NCI-H82 treated with DMSO at 0.1 percent for 48 hours (cell line): ENCODE results near the gene RFX2.
"Not testable (repeated sequence)": the region's sequence is repeated elsewhere in the genome, so short reads cannot be mapped to it uniquely, and the experiment has no call there.

Experiments
- DNase-seq: peaks from one replicate; lab custom pipeline; 2025; ENCODE audit not compliant: unreplicated experiment; lab: John Stamatoyannopoulos, UW

Gene RFX2

DNA sequence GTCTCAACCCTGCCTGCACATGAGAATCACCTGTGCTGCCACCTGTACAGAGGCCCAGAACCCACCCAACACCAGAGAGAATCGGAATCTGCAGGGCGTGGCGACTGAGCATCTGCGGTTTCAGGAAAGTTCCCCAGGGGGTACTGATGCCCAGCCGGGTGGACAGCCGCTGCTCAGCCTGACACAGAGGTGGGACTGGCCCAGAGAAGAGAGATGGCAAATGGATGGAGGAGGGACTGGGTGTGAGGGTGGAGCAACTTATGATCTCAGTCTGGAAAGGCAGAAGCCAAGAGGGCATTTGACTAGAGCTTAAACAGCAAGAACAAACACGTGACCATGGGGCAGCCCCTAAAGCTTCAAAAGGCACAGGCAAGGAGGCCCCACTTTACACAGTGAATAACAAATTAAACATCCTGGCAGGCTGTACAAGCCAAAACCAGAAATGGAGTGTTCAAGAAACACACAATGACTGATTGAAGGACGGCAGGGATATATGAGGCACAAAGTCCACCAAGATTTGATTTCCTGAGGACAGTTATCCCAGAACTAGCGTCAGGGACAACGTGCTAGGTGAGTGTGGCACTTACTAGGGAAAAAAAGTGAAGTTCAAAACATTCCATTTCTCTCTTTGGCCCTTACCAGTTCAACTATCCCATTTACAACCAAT lies 135.4 kb downstream of the RFX2 start:
- no peak for DNase-seq

DNA sequence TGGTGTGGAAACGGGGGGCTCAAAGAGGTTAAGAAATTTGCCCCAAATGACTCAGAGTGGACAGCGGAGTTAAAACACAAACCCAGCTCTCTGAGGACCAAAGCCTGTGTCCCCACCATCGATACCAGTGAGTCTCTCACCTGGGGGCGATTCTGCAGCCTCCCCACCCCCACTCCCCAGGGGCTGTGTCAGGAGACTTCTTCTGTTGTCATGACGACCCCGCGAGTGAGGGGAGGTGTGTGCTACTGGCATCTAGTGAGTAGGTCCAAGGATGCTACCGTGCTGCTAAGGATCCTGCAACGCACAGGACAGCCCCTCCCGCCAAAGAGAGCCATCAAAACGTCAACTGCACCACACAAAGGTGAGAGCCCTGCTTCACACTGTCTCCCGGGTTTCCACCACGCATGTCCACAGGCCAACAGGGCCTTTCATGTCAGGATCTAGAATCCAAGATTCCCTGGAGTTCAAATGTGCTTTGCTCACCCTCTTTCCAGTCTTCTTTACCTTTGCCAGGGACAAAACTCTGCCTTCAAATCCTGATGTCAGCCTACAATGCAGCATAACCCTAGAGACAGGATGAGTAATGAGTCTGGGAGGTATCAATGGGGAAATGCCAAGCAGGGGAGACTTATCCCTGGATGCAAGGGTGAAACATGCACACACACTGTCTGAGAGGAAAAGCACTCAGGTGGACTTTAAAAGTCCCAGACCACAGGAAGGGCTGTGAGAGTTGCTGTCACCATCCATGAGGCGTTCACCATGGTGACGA lies 136.2 kb downstream of the RFX2 start:
- DNase-seq, result no peak

DNA sequence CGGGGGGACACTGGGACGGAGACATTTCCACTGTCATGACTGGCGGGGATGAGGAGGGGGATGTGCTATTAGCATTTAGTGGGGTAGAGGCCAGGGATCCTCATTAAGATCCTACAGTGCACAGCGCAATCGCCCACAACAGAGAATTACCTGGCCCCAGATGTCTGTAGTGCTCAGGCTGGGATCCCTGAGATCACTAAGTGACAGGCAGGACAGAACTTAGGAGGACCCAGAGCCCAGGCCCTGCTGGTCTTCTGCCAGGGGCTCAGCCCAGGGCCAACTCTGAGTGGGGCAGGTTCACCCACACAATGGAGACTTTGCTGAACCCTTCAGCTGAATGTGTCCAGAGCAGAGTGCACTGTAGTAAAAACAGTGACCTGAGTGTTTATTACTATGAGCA lies 136.9 kb downstream of the RFX2 start:
- no peak for DNase-seq

DNA sequence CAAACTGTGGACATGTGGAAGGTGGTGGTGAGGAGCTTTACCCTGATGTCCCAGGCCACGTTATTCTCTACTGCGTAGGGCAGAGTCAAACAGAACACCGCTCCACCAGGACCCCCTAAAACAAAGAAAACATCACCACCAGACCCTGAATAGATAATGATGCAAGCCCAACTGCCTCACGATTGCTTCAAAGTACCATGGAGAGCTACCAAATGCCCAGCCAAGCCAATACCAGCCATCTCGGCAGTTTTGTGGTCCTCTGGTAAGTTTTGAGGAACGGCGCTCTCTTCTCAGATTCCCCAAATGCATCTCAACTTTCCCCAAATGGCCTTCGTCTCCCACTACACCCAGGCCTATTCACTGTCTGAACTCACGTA lies 138.0 kb downstream of the RFX2 start:
- no peak for DNase-seq

DNA sequence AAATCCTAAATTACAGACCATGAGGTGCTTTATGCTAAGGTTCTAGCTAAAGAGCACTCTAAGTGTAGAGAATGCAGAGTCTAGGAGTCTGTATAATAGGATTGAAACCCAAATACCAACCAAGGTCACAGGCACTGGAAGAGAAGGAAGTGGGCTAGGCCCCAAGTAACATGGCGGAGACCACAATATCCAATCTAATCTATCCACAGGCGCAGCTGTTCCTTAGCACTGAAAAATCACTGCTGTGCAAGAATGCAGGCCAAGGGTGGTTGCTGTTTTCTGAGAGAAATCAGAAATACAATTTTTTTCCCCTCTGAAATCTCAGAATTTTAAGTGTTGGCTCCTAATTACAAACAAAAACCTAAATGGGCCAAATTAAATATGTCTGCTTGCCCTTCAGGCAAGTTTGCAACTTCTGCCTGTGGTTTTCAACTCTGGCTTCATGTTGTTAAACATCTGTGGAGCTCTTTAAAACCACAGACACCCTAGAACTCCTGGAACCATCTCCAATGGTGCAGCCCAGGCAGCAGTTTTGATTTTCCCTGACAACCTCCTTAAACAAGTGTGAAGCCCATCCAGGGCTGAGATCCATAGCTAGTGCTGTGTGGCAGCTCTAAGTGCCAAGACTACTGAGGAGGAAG lies 138.5 kb downstream of the RFX2 start:
- DNase-seq, result no peak

DNA sequence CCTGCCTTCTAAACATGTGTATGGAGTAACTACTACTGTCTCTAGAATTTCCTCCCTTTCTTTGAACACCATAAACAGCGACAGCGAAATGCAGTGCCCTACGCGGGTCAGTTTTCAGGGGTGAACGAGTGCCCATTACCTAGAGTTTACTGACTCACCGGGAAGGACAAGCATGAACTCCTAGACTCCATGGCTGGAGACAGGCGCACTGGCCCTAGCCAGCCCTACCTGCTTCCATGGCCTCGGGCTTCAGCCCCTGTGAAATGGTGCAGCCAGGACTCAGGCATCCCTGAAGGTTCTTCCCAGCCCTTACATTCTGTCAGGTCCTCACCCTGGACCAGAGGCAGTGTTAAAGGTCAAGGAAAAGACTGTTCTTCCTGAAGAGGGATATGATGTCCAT lies 140.8 kb downstream of the RFX2 start:
- DNase-seq, result no peak

DNA sequence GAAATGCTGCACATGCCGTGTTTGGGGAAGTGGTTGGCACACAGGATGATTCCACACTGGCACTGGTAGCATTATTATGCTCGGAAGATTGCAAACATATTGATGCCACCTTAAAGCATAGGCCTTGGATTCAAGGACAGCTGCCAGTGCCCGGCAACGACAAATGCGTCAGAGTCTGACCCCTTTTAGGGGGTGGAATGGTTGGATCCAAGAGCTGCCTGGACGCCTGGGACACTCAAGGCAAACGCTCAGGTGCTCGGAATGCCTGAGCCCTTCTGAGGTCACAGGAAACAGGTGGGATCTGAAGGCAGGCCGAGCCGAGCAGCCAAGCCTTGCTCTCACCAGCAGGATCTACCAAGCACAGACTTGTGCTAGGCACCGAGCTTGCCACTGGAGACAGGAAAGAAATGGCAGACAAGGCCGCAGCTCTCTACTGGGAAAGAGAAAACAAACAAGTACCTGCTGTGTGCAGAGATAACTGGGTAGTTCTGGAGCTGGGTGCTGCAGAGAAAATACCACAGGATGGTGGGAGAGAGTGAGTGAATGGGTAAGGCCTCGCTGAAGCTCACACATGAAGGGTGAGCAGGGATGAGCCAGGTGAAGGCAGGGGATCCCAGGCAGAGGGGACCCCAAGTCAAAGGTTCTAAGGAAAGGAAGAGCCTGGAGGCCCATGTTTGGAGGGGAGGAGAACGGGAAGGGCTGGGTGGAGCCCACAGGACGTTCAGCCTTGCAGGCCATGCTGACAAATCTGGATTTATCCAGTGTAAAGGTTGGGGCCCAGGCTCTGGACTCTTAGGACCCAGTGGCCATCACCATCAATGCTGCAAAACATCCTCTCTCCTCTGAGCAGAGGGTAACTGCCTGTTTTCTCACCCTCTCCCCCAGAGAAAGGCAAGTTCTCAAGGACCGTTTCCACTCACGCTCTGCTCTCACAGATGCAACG lies 141.6 kb downstream of the RFX2 start:
- no peak for DNase-seq

DNA sequence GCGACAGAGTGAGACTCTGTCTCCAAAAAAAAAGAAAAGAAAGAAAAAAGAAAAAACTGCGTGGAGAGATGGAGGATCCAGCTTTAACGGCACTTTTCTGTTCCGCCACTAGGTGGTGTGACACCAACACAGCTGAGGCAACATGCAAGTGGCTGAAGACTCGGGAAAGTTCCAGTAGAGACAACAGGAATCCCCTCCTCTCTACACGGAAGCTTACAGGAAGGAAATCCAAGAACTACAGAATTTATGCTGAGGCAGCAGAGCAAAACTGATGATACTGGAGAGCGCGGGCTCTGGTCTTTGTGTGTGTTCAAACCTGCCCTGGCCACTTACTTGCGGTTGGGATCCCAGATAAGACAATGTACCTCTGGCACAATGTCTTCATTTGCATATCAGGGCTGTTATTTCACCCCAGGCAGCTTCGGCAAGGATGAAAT lies 142.3 kb downstream of the RFX2 start:
- DNase-seq, result no peak

DNA sequence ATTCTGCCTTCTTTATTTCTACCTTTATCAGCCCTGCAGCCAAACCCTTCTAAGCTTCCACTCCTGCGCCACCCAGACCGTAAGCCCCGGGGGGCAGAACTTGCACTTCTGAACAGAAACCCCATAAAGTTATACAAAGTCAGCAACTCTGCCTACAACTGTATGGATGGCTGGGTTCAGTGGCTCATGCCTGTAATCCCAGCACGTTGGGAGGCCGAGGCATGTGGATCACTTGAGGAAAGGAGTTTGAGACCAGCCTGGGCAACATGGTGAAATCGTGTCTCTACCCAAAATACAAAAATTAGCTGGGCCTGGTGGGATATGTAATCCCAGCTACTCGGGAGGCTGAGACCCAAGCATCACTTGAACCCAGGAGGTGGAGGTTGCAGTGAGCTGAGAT lies 142.7 kb downstream of the RFX2 start:
- DNase-seq, result no peak

DNA sequence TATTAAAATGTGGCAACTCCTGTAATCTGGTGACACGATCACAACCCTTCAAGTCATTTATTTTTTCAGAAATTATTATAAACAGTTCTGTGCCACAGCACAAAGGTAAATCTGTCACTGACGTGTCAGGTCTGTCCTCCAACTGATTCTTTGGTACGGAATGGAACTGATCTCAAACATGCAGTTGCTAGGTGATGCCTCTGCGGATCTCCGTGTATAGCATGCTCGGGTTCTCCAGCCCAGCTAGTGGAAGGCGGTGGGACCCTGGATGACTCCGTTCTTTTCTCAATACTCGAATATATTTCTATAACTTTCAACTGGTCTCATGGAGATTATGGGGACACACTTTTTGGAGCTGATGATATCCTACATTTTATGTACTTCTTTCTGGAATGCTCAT lies 143.4 kb downstream of the RFX2 start:
- no peak for DNase-seq

DNA sequence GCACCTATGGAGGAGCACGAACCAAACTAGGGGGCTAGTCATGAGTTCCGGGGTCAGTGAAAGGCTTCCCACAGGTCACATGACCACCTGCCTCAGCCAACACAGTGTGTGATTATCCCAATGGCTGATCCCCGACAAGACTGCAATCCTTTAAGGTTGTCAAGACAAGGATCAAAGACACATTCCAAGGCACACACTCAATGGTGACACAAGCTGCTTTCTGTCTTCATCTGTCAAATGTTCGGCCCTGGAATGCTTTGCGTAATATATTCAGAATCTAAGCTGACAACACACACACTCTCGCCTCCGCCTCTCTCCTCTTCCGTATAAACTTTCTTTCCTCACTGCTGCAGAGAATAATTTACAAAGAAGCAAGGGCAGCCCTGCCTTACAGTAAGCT lies 144.1 kb downstream of the RFX2 start:
- DNase-seq, result no peak

DNA sequence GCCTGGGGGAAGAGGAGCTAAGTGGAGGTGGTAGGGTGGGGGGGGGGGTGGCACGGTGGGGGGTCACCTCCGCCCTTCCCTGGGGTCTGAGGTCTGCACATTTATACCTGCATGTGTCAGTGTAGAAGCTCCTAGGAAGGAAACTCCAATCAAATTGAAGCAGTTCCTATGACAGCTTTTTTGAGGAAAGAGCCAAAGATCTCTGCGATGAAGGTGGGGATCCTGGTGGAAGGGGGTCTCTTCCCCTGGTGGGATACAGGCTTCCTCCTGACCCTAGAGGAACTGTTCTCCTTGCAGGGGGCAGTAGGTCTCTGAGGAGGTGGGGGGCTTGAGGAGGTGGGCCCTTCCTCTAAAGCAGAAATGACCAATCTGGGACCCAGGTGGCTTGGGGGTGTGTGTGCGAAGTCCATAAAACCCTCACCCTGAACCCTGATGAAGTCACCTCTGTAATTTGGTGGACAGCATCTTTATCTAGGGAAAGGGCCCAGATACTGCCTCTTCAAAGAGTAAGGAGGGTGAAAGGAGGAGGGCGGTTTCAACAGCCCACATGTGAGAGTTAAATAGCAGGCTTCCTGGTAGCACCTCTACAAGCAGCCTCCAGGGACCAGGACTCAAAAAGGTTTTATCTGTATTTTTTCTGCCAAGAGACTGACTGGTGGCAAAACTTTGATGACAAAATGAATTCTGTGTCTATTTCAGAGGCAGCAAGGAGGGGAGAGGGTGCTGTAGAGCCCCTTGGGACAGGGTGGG lies 145.3 kb downstream of the RFX2 start:
- no peak for DNase-seq

DNA sequence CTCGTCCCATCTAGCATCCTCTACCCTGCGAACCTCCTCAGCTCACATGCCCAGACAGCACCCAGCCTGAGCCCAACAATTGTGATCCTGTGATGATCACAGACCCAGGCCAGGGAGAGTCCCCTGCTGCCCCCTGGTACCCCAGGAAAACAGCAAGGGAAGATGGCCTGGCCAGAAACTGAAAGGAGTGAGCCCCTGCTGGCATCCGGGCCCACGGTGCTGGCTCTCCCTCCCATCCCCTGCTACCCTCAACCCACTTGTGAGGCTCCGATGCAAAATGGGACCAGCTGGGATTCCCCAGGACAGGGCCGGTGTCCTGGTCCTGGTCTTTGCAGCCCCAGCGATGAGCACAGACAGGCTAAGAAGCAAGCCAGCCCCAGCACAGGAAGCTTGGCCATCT lies 146.4 kb downstream of the RFX2 start:
- no peak for DNase-seq

DNA sequence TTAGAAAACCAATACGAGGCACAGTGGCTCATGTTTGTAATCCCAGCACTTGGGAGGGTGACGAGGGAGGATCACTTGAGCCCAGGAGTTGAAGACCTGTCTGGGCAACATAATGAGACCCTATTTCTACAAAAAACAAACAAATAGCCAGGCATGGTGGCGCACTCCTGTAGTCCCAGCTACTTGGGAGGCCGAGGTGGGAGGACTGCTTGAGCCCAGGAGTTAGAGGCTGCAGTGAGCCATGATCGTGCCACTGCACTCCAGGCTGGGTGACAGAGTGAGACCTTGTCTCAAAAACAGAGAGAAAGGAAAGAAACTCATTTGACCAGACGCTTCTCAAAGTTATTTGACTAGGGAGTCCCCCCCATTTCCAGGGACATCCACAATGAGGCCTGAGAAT lies 147.0 kb downstream of the RFX2 start:
- DNase-seq, result not testable (repeated sequence)

DNA sequence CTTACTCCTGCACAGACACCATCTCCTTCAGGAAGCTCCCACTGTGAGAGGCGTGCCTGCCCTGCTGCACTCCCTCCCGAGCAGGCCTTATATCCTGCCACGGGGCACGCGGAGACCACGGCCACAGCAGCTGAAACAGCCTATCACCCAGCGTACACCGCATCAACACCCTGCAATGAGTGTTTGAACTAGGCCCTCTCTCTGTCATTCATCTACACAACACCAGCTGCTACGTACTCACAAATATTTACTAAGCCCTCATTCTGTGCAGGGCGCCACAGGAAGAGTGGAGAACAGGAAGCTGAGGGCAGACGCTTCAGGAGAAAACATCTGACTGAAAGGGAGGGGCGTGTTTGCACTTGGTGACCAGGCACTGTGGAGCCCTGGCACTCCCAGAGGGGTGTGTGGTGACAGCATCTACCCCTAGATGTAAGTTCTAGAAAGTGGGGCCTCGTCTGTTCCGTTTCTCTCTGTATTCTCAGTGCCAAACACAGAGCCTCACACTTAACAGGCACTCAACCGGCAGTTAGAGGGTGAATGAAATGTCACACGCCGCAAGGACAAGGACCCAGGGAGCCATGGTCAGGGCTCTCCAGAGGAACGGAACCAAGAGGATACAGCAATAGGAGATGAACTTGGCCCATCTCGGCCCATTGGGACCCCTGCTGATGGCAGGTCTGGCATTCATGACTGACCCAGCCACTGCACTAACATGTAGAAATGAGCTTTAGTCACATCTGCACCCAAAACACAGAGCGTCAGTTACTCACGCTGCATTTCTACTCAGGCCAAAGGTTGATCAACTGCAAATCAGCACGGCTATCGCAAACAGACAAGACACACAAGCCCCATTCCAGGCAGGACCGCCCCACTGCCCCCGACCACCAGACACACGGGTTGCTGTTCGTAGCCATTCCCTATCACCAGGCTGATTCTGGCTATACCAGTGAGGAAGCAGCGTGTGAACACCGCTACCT lies 148.0 kb downstream of the RFX2 start:
- no peak for DNase-seq

DNA sequence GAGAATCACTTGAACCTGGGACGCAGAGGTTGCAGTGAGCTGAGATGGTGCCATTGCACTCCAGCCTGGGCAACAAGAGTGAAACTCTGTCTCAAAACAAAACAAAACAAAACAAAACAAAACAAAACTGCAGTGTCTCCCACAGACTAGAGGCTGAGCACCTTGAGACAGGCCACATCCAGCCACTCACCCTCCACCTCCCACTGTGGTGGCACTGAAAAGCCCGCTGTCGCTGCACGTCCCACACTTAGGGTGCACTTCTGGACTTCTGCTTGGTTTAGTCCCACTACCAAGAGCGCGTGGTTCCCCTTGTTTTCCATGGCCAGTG lies 148.7 kb downstream of the RFX2 start:
- not testable (repeated sequence) for DNase-seq

DNA sequence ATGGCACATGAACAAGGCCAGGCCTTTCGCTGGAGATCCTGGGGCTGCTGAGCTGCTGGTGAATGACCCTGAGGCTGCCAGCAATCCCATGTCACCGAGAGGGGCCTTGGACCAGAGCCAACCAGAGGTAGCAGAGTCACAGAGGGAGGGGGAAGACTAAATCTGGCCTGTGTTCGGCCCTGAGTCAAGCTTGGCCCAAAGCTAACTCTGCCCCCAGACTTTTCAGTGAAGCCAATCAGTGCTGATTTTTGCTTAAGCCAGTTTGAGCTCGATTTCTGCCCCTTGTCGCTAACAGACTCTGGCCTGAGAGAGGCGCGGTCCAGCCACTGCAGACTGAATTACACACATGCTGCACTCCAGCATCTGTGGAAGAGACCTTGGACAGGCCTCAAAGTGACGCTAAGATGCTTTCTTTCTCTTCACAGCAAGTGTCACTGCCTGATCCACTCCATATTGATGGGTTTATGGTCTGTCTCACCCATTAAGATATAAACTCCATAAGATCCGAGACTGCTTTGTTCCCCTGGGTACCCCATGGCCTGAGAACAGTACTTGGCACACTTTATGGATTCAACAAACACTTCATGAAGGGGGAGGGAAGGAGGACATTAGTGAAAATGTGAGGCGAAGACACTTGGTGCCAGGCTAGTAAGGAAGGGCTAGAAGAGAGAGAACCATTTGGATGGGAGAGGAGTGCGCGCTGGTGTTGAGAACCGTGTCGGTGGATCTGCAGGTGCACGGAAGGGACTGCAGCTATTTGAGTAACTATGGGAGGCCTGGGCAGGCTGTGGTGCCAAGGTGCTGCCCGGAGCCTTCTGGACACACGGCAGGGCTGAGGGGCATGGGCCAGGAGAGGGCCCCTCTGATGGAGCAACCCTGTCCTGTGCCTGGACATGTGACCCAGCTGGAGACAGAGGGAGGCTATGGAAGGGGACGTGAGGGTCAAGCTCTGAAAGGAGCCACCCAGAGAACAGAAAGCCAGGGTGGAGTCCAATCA lies 150.0 kb downstream of the RFX2 start:
- DNase-seq, result no peak

DNA sequence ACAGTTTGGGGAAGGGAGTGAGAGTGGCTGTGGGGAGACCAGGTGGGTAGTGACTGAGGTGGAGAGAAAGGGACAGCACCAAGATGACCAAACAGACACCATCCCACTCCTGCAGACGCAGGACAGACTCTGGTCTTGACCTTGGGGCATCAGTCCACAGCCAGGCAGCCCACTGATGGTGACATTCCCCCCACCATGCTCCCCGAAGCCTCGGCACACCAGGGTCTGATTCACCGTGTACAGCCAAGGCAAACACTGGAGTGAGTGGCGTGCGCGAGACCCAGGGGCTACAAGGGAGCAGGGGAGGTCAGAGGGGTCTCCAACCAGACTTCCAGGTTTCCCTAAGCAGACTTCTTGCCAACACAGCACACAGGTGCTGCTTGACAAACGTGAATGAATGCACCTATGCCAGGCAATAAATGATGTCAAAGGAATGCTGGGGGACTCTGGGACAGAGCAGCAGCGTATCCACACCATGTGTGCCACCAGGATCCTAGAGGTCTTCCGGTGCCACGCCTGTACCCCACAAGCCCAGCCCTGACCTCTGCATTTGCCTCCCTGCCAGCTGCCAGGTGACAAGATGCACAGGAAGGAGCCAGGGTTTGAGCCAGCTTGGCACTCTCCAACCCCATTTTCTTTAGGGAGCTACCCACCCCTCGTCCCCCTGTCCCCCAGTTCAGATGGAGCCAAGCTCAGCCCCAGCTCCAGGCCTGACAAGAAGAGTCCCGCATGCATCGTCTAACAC lies 150.9 kb downstream of the RFX2 start:
- DNase-seq, result no peak
